Measurements from ENCODE around the gene ITPKA. TPM values are rescaled to one million over a fixed set of nuclear protein-coding genes. Genes with fewer than 3 reads are reported as not detected.
A peak's percentile ranks its signal among the peaks of the same experiment; 100 is the strongest.

The ITPKA gene
- total RNA-seq, 1 donor = 0.10 TPM

GRCh38 chr15:41483115-41483514 is 10.6 kb upstream of the ITPKA start:
- no peaks in the 10 kb centered on the region for H3K27me3 ChIP-seq (ENCODE audit: insufficient read depth, low read length)
- peaks cover 17% of the 10 kb centered on the region for H3K4me1 ChIP-seq (ENCODE audit: insufficient read depth, low read length)
- no peak overlapping the region for H3K4me3 ChIP-seq (ENCODE audit: low read length)
- H3K9me3 ChIP-seq (ENCODE audit: low read depth, low read length) = no peaks in the 10 kb centered on the region

GRCh38 chr15:41483519-41483918 is 10.2 kb upstream of the ITPKA start:
- H3K4me1 ChIP-seq (ENCODE audit: insufficient read depth, low read length) = peaks cover 17% of the 10 kb centered on the region
- H3K4me3 ChIP-seq (ENCODE audit: low read length) = no peak overlapping the region
- H3K27me3 ChIP-seq (ENCODE audit: insufficient read depth, low read length) = no peaks in the 10 kb centered on the region
- no peaks in the 10 kb centered on the region for H3K9me3 ChIP-seq (ENCODE audit: low read depth, low read length)

- Histone ChIP-seq H3K4me1 (ENCODE audit: insufficient read depth, low read length) (peaks cover 17% of the 10 kb centered on the region), H3K4me3 (ENCODE audit: low read length) (no peak overlapping the region)
Measured at GRCh38 chr15:41484937-41485625, 8.6 kb upstream of the ITPKA start.

GRCh38 chr15:41486286-41486685 is 7.4 kb upstream of the ITPKA start:
- Histone ChIP-seq H3K9me3 (ENCODE audit: low read depth, low read length) (no peaks in the 10 kb centered on the region), H3K4me1 (ENCODE audit: insufficient read depth, low read length) (peaks cover 17% of the 10 kb centered on the region), H3K27me3 (ENCODE audit: insufficient read depth, low read length) (peaks cover 3% of the 10 kb centered on the region), H3K4me3 (ENCODE audit: low read length) (no peak overlapping the region)

More at GRCh38 chr15:41484937-41485625, 8.6 kb upstream of the ITPKA start:
- Histone ChIP-seq H3K9me3 (ENCODE audit: low read depth, low read length) (no peaks in the 10 kb centered on the region), H3K27me3 (ENCODE audit: insufficient read depth, low read length) (no peaks in the 10 kb centered on the region)

GRCh38 chr15:41487381-41487780 is 6.3 kb upstream of the ITPKA start:
- peaks cover 14% of the 10 kb centered on the region for H3K27me3 ChIP-seq (ENCODE audit: insufficient read depth, low read length)
- H3K4me3 ChIP-seq (ENCODE audit: low read length) = no peak overlapping the region
- peaks cover 17% of the 10 kb centered on the region for H3K4me1 ChIP-seq (ENCODE audit: insufficient read depth, low read length)
- H3K9me3 ChIP-seq (ENCODE audit: low read depth, low read length) = no peaks in the 10 kb centered on the region

GRCh38 chr15:41487802-41488201 is 5.9 kb upstream of the ITPKA start:
- Histone ChIP-seq H3K27me3 (ENCODE audit: insufficient read depth, low read length) (peaks cover 18% of the 10 kb centered on the region), H3K9me3 (ENCODE audit: low read depth, low read length) (no peaks in the 10 kb centered on the region), H3K4me1 (ENCODE audit: insufficient read depth, low read length) (peaks cover 19% of the 10 kb centered on the region), H3K4me3 (ENCODE audit: low read length) (no peak overlapping the region)

- Histone ChIP-seq H3K9me3 (ENCODE audit: low read depth, low read length) (no peaks in the 10 kb centered on the region), H3K27me3 (ENCODE audit: insufficient read depth, low read length) (peaks cover 24% of the 10 kb centered on the region), H3K4me1 (ENCODE audit: insufficient read depth, low read length) (peaks cover 17% of the 10 kb centered on the region), H3K4me3 (ENCODE audit: low read length) (no peak overlapping the region)
Measured at GRCh38 chr15:41489641-41490040, 4.0 kb upstream of the ITPKA start.

GRCh38 chr15:41490355-41490754 is 3.3 kb upstream of the ITPKA start:
- no peak overlapping the region for H3K4me3 ChIP-seq (ENCODE audit: low read length)
- H3K9me3 ChIP-seq (ENCODE audit: low read depth, low read length) = no peaks in the 10 kb centered on the region
- peaks cover 24% of the 10 kb centered on the region for H3K4me1 ChIP-seq (ENCODE audit: insufficient read depth, low read length)
- H3K27me3 ChIP-seq (ENCODE audit: insufficient read depth, low read length) = peaks cover 31% of the 10 kb centered on the region

- Histone ChIP-seq H3K9me3 (ENCODE audit: low read depth, low read length) (no peaks in the 10 kb centered on the region), H3K4me1 (ENCODE audit: insufficient read depth, low read length) (peaks cover 31% of the 10 kb centered on the region), H3K4me3 (ENCODE audit: low read length) (no peak overlapping the region), H3K27me3 (ENCODE audit: insufficient read depth, low read length) (peaks cover 46% of the 10 kb centered on the region)
Measured at GRCh38 chr15:41491889-41492288, 1.8 kb upstream of the ITPKA start.

- Histone ChIP-seq H3K4me1 (ENCODE audit: insufficient read depth, low read length) (peaks cover 31% of the 10 kb centered on the region), H3K27me3 (ENCODE audit: insufficient read depth, low read length) (peaks cover 54% of the 10 kb centered on the region), H3K4me3 (ENCODE audit: low read length) (peak overlapping the region; percentile 43), H3K9me3 (ENCODE audit: low read depth, low read length) (no peaks in the 10 kb centered on the region)
Measured at GRCh38 chr15:41492597-41493204, 973 bp upstream of the ITPKA start.

GRCh38 chr15:41493902-41494189 is 172 bp downstream of the ITPKA start:
- H3K9me3 ChIP-seq (ENCODE audit: low read depth, low read length) = no peaks in the 10 kb centered on the region
- H3K27me3 ChIP-seq (ENCODE audit: insufficient read depth, low read length) = peaks cover 65% of the 10 kb centered on the region
- peak overlapping the region; percentile 43 for H3K4me3 ChIP-seq (ENCODE audit: low read length)
- H3K4me1 ChIP-seq (ENCODE audit: insufficient read depth, low read length) = peaks cover 31% of the 10 kb centered on the region

GRCh38 chr15:41494190-41494921 is 682 bp downstream of the ITPKA start:
- peaks cover 70% of the 10 kb centered on the region for H3K27me3 ChIP-seq (ENCODE audit: insufficient read depth, low read length)
- H3K9me3 ChIP-seq (ENCODE audit: low read depth, low read length) = no peaks in the 10 kb centered on the region
- peak overlapping the region; percentile 43 for H3K4me3 ChIP-seq (ENCODE audit: low read length)
- H3K4me1 ChIP-seq (ENCODE audit: insufficient read depth, low read length) = peaks cover 31% of the 10 kb centered on the region

GRCh38 chr15:41494922-41495735 is 1.5 kb downstream of the ITPKA start:
- H3K27me3 ChIP-seq (ENCODE audit: insufficient read depth, low read length) = peaks cover 77% of the 10 kb centered on the region
- no peaks in the 10 kb centered on the region for H3K9me3 ChIP-seq (ENCODE audit: low read depth, low read length)
- H3K4me3 ChIP-seq (ENCODE audit: low read length) = no peak overlapping the region
- peaks cover 31% of the 10 kb centered on the region for H3K4me1 ChIP-seq (ENCODE audit: insufficient read depth, low read length)

- Histone ChIP-seq H3K4me3 (ENCODE audit: low read length) (no peak overlapping the region), H3K9me3 (ENCODE audit: low read depth, low read length) (no peaks in the 10 kb centered on the region), H3K4me1 (ENCODE audit: insufficient read depth, low read length) (peaks cover 34% of the 10 kb centered on the region), H3K27me3 (ENCODE audit: insufficient read depth, low read length) (peaks cover 86% of the 10 kb centered on the region)
Measured at GRCh38 chr15:41495736-41496599, 2.3 kb downstream of the ITPKA start.
